GM15510 (cell line): ENCODE measurements around the gene STAMBP.

Experiments
- POLR2A ChIP-seq: IDR thresholded peaks from 3 replicates; pipeline ENCODE4 v1.6.1; 2011; ENCODE audit warnings: borderline replicate concordance; ENCODE audit not compliant: insufficient read length; ENCODE audit errors: extremely low read depth

The STAMBP gene

DNA sequence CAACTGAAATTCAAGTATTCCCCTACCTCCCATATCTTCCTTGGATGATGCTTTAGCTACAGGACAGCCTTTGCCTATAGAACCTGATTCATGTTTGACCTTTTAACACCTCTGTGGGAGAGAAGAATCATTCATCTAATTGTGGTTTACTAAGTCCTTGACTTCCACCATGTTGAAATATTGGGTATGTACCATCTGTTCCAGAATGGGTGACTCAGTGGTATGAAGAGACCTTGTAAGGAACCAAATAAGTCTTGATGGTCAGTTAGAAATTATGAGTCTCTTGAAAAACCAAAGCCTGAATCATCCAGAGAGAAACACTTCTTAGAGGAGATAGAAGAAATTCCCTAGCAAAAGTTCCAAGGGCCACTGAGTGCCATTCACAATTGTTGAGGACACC is 27.5 kb downstream of the STAMBP start:
- TF ChIP-seq POLR2A, result no peak

DNA sequence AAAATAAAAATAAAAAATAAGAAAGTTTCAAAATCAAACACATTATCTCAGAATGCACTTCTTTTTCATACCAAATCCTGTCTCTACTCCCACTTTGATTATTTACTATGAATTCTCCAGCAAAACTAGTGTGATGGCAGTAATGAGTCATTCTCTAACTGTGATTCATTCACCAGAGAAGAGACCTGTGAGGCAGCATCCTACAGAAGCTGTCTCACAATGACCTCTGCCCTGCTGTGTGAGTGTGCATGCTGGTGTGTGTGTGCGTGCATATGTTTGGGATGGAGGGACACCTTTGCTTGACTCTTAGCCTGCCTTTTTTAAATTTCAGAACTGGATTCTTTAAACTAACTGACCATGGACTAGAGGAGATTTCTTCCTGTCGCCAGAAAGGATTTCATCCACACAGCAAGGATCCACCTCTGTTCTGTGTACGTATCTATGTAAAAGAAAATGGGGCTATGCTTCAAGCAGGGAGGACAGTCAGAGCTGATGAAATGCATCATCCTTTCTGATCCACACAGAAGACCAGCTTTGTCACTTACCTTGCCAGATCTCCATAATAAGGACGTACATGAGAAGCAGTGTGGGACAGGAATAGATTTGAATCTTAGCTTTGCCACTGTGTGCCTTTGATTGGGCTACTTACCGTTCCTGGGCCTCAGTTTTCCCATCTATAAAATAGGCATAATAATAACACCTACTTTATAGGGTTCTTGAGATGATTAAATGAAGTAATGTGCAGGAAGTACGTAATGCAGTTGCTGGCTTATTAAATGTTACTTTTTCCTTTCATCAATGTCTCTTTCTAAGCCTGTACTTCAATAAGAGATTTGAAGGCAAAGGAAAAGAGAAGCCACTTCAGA is 31.2 kb downstream of the STAMBP start:
- TF ChIP-seq POLR2A, result no peak

DNA sequence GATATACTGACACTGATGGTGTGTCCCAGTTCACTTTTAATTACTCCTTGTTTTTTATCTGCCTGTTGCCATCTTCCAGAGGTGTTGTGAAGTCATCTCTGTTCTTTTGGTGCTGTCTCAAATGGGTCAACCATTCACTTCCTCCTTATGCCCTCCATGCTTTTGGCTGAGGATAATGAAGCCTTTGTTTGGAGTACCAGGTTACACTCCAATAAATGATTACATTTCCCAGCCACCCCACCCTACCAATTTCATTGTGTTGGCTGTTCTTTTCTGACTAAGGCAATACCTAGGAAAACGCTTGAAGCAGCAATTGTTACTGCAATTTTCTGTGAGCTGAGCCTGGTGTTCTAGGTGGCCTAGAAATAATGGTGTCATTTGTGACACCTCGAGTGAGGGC is 34.2 kb downstream of the STAMBP start:
- no peak for TF ChIP-seq POLR2A

DNA sequence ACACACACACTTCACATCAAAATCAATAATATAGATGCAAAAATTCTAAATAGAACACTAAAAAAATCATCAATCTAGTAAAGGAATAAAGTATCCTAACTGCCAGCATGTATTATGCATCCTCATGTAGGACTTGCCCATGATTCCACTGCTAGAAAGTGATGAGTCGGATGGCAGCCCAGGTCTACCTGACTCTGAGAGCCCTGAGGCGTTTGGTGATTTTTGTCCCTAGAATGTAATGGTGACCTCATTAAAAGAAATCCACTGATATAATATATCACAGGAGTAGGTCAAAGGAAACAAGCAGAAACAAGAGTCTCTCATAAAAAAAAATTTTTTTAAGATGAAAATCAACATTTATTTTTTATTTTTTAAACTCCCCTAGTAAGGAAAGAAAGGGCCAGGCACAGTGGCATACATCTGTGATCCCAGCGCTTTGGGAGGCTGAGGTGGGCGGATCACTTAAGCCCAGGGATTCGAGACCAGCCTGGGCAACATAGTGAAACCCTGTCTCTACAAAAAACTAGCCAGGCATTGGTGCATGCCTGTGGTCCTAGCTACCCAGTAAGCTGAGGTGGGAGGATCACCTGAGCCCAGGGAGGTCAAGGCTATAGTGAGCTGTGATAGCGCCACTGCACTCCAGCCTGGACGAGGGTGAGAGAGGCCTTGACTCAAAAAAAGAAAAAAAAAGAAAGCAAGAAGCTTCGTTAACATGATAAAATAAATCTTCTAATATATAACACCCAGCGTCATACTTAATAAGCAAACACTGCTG is 39.6 kb downstream of the STAMBP start:
- no peak for TF ChIP-seq POLR2A

DNA sequence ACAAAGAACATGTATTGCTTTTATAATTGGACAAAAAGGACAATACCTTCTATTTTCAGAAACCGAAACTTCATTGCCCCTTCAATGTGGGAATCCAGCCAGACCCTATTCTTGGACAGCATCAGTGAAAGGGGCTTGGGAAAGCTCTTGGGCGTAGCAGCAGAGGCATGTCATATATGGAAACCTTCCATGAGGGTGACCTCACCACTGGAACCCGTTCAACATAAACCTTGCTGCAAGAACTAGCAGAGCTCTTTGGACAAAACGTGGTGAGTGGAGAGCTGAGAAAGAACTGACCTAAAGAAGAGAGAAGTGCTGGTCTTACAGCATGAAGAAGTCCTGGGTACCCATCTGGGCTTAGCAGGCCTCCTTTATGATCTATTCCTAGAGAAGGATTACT is 41.3 kb downstream of the STAMBP start:
- no peak for TF ChIP-seq POLR2A

DNA sequence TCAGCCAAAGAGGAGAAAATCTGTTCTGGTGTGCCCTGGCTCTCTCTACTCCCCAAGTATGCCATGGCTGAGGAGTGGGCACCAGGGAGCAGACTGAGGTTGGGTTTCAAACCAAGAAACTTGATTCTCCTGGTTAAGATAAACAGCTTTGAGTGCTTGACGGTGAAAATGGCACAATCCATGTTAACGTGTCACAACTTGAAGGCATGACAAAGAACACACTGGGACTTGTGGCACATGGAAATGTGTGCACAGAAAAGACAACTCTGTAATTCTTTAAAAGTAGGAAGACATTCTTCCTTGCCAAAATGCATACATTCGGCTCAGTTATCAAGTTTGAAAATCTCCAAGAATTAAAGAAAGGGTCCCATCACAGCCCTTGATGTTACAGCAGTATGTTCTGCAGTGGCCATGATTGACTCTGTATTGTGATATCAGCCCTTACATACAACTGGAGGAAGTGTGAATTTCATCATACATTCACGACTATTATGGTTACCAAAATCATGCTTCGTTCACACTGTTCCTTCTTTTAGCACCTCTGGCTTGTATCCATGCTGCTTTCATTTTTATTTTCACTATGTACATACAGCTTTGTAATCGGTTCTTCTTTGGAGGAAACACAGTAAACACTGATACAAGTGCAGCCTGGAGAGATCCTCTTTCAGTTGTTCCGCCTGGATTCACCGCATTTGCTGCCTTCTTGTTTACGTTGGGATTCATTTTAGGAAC is 48.5 kb downstream of the STAMBP start:
- TF ChIP-seq POLR2A, result no peak

DNA sequence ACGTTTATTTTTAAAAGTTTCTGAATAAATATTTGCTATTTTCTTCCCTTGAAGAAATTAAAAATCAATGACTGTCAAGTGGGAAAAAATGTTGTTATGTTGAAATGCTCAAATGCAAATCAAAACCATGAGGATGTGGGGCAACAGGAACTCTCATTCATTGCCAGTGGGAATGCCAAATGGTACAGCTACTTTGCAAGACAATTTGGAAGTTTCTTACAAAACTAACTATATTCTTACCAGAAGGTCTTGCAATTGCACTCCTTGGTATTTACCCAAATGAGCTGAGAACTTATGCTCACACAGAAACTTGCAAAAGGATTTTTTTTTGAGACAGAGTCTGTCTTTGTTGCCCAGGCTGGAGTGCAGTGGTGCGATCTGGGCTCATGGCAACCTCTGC is 56.6 kb downstream of the STAMBP start:
- TF ChIP-seq POLR2A, result no peak

DNA sequence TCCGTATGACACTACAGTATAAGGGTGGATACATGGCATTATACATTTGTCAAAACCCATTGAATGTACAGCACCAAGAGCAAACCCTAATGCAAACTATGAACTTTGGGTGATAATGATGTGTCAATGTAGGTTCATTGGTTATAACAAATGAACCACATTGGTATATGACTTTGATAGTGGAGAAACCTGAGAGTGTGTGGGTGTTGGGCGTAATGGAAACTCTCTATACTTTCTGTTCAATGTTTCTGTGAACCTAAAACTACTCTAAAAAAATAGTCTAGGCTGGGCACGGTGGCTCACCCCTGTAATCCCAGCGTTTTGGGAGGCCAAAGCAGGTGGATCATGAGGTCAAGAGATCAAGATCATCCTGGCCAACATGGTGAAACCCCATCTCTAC is 57.6 kb downstream of the STAMBP start:
- TF ChIP-seq POLR2A, result no peak

DNA sequence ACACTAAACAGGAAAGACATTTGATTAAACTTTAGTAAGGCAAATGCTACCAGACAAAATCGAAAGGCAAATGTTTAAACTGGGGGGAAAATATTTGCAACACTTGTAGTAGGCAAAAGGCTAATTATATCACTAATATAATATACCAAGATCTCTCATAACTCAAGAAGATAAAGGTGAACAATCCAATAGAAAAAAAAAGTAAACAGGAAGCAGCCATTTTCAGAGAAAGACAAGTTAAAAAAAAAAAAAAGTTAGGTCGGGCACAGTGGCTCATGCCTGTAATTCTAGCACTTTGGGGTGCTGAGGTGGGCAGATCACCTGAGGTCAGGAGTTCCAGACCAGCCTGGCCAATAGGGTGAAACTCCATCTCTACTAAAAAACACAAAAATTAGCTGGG is 59.6 kb downstream of the STAMBP start:
- no peak for TF ChIP-seq POLR2A

DNA sequence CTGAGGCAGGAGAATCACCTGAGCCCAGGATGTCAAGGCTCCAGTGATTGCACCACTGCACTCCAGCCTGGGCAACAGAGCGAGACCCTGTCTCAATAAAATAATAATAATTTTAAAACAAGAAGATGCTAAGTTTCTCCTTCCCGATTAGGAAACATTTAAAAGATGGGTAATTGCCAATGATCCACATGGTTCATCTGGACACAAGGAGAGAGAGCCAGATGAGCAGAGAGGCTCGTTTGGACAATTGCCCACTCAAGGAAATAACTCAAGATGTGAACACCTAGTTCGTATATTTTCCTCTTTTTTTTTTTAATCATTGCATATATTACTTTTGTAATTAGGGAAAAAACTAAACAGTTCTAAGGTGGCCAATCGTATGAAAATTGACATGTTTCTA is 60.4 kb downstream of the STAMBP start:
- TF ChIP-seq POLR2A, result no peak

DNA sequence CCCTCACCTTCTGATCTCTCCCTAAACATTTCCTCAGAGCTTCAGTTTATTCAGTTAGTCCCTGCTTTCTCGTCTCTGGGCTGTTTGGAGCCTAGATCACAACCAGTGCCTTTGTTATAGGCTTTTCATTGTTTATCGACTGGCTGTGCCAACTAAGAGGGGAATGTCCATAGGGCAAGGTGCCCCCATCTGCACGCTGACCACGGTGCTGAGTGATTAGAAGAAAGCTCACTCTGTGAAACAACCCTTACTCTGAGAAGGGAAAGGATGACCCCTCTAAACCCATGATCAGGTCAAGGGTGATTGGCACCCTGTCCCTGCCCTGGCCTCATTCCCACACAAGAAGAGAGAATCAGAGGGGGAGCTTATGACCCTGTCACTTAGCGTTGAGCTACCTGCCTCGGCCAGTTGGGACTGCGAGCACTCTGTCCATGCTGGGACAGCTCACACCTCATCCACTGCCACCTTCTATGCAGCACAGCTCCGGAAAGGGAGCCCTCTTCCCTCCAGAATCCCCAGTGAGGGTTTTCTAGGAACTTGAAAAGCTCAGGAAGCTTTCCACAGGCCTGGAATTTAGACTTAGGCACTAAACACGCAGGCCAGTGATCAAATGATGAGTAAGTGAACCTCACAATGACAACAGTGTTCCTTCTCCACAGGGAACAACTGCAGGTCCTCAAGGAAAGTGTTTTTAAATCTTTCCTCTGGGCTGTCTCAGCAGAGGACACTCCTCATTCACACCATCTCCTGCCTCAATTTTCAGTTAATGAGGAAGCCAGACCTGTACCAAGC is 61.7 kb downstream of the STAMBP start:
- TF ChIP-seq POLR2A, result no peak

DNA sequence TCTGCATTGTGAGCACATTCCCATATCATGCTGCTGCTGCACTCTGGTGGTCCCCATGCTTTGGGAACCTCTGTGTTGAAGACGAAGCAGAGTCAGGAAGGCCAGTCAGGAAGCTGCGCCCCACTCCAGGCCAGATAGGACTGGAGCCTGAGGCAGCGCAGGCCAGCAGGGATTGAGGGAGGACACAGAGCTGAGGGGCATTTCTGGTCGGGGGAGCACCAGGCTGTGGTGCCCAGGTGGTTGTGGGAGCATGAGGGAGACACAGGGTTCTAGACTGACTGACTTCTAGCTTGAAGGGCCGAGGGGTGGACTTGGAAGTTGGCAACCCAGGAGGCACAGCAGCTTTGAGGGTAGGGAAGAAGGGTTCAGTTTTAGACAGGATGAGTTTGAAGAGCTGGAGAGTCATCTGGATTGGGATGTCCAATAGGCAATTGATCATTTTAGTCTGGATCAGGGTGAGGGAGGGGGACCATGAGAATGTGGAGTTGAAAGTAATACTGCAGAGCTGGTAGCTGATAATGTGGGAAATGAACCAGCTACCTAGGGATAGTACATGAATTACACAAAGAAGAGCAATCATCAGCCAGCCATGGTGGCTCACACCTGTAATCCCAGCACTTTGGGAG is 62.6 kb downstream of the STAMBP start:
- no peak for TF ChIP-seq POLR2A

DNA sequence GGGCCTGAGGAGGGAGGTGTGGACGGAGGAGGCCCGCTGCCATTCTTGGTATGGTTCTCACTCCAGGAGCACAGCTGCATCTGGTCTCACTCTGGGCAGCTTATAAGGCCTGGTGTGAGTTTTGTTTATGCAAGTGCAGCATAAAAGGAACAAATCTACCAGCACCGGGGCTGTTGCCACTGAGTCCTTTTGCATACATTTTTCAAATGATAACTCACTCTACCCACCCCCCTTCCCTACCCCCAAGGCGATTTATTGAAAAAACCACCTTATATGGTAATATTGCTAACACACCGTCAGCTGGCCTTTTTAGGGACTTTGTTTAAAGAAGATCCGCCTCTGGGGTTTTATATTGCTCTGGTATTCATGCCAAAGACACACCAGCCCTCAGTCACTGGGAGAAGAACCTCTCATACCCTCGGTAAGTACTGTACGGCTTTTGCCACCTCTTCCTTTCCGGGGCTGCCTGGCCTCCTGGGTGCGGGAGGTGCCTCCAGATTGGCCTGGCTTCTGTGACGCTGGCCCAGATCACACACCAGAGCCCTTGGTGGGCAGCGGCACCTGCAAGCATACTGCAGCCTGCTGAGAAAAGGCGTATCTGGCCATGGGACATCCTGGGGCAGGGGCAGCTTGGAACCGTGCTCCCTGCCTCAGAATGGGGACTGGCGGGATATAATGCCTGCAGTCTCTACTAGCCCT is 64.0 kb downstream of the STAMBP start, which contains the start of gene ACTG2:
ACTG2 (plus strand) TSS at position 378 of the 699 bp plus-strand sequence. CDS start 8,304 bp downstream, outside the sequence.
- TF ChIP-seq POLR2A, result no peak
